Measurements from ENCODE around the gene KRTAP10-9. TPM values are rescaled to one million over a fixed set of nuclear protein-coding genes. Genes with fewer than 3 reads are reported as not detected.
"Not testable (repeated sequence)": the region's sequence is repeated elsewhere in the genome, so short reads cannot be mapped to it uniquely, and the experiment has no call there.

The KRTAP10-9 gene
- total RNA-seq, 2 donors from 2014 or later = not detected

- intact Hi-C loops (cut with DNase I) = no loop called here
- H3K27me3 ChIP-seq = no peaks in the 10 kb centered on the region
- no peak for TF ChIP-seq CTCF (IDR thresholded peaks at IDR 0.05)
- no peak overlapping the region for H3K9ac ChIP-seq (ENCODE audit: low read depth in 2 of 2, low read length in 2 of 2)
- DNase-seq = no peak
- no peak overlapping the region for H3K4me3 ChIP-seq
- no peaks in the 10 kb centered on the region for H3K36me3 ChIP-seq
- no peaks in the 10 kb centered on the region for H3K4me1 ChIP-seq
- no peaks in the 10 kb centered on the region for H3K9me3 ChIP-seq
- no peak overlapping the region for H3K27ac ChIP-seq
Observed at GRCh38 chr21:44658913-44659595, 32.2 kb downstream of the KRTAP10-9 start.

DNA sequence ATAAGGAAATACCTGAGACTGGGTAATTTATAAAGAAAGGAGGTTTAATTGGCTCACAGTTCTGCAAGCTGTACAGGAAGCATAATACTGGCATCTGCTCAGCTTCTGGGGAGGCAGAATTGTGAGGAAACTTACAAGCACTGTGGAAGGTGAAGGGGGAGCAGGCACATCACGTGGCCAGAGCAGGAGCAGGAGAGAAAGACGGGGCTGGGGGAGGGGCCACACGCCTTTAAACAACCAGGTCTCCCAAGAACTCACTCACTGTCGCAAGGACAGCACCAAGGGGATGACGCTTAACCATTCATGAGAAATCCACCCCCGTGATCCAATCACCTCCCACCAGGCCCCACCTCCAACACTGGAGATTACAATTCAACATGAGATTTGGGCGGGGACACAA is 34.7 kb downstream of the KRTAP10-9 start:
- intact Hi-C loops (cut with DNase I); H3K36me3 ChIP-seq; H3K27ac ChIP-seq; H3K27me3 ChIP-seq; H3K9me3 ChIP-seq; H3K9ac ChIP-seq (ENCODE audit: low read depth in 2 of 2, low read length in 2 of 2); H3K4me1 ChIP-seq; H3K4me3 ChIP-seq; DNase-seq: not testable (repeated sequence)

DNA sequence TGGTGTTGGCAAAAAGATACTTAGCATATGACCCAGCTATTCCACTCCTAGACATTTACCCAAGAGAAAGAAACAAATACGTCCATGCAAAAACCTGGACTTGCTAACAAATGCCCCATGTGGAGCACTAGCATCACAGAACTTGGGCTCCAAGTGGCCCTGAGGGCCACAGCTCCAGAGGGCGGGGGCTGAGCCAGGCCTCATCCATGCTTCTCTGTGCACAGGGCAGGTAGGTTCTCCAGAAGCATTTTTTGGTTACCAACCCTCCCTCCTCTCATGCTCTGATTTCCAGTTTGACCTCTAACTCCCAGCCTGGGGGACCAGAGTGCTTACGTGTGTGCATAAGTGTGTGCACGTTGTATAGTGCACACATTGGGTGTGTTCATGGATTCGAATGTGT is 37.8 kb downstream of the KRTAP10-9 start:
- H3K27ac ChIP-seq = no peak overlapping the region
- DNase-seq = no peak
- no peaks in the 10 kb centered on the region for H3K9me3 ChIP-seq
- intact Hi-C loops (cut with DNase I) = no loop called here
- H3K27me3 ChIP-seq = no peaks in the 10 kb centered on the region
- no peak overlapping the region for H3K4me3 ChIP-seq
- TF ChIP-seq CTCF (IDR thresholded peaks at IDR 0.05) = no peak
- H3K4me1 ChIP-seq = no peaks in the 10 kb centered on the region
- no peaks in the 10 kb centered on the region for H3K36me3 ChIP-seq
- H3K9ac ChIP-seq (ENCODE audit: low read depth in 2 of 2, low read length in 2 of 2) = no peak overlapping the region

- no peak for TF ChIP-seq CTCF (IDR thresholded peaks at IDR 0.05)
- no peaks in the 10 kb centered on the region for H3K9me3 ChIP-seq
- no peaks in the 10 kb centered on the region for H3K4me1 ChIP-seq
Observed at GRCh38 chr21:44666401-44667320, 39.8 kb downstream of the KRTAP10-9 start, which contains the start of gene KRTAP12-2. Gene KRTAP12-2 (minus strand): TSS chr21:44666927. CDS start chr21:44666886, 41 bp downstream.

DNA sequence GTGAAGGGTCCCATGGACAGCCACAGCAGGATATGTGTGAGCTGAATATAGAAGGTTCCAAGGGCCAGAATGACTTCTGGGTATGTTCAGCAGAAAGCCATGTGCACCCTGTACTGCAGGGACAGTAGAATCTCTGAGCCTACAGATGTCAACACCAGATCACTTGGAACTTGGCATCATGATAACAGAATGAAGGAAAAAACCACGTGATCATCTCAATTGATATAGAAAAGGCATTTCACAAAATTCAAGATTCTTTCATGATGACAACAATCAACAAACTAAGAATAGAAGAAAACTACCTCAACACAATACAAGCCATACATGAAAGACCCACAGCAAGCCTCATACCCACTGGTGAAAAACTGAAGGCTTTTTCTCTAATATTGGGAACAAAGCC is 40.7 kb downstream of the KRTAP10-9 start:
- TF ChIP-seq CTCF (IDR thresholded peaks at IDR 0.05) = no peak
- Histone ChIP-seq H3K4me1 (no peaks in the 10 kb centered on the region), H3K9ac (ENCODE audit: low read depth in 2 of 2, low read length in 2 of 2) (no peak overlapping the region), H3K9me3 (no peaks in the 10 kb centered on the region), H3K27me3 (no peaks in the 10 kb centered on the region), H3K36me3 (no peaks in the 10 kb centered on the region), H3K27ac (no peak overlapping the region), H3K4me3 (no peak overlapping the region)
- intact Hi-C loops (cut with DNase I) = no loop called here
- DNase-seq = no peak

More at GRCh38 chr21:44666401-44667320, 39.8 kb downstream of the KRTAP10-9 start, which contains the start of gene KRTAP12-2:
- no peaks in the 10 kb centered on the region for H3K27me3 ChIP-seq
- no peaks in the 10 kb centered on the region for H3K36me3 ChIP-seq
- H3K9ac ChIP-seq (ENCODE audit: low read depth in 2 of 2, low read length in 2 of 2) = no peak within 1 kb of the TSS
- intact Hi-C loops (cut with DNase I) = no loop called here
- H3K27ac ChIP-seq = no peak within 1 kb of the TSS
- DNase-seq = no peak
- H3K4me3 ChIP-seq = no peak within 1 kb of the TSS
